GM21786 (cell line): ENCODE measurements around the gene ITGA6.
A peak's percentile ranks its signal among the peaks of the same experiment; 100 is the strongest.

Experiments used
- ATAC-seq: cut with Tn5 transposase; IDR thresholded peaks from one replicate; pipeline ENCODE4 v1.9.1; 2021; ENCODE audit not compliant: unreplicated experiment

Gene ITGA6

DNA sequence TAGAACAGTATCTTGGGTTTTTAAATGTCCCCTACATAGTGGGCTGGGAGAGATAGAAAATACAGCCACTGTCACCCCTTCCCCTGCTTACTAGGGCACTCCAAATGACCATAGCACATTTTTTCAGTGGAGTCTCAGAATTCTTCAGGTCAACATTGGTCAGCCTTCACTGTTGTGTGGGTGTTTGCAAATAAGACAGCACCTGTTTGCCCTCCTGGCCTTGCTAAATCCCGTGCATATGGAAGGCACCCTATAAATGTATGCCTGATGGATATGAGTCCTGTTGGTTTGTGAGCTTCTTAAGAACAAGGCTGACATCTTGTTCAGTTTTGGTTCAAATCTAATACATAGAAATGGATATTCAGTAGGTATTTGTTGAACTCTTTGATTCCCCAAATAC, 12.5 kb downstream of the ITGA6 start:
- ATAC-seq, result no peak

DNA sequence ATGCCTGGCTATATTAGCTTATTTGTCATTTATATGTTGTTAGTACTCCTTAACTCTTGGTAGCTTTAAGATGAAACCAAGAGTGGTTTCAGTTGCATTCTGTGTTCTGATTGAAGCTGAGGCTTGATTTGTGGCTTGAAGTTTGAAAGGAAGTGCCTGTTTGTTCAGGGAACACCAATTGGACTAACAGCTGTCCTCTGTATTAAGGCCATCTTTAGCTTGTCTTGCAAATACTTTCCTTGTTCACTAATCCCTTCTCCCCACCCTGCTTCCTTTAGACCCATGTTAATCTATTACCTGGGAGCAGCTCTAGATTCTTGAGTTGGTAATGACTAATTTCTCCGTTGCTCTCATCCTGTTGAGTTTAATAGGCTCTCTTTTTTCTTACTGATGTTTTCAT, 13.4 kb downstream of the ITGA6 start:
- ATAC-seq, result no peak

DNA sequence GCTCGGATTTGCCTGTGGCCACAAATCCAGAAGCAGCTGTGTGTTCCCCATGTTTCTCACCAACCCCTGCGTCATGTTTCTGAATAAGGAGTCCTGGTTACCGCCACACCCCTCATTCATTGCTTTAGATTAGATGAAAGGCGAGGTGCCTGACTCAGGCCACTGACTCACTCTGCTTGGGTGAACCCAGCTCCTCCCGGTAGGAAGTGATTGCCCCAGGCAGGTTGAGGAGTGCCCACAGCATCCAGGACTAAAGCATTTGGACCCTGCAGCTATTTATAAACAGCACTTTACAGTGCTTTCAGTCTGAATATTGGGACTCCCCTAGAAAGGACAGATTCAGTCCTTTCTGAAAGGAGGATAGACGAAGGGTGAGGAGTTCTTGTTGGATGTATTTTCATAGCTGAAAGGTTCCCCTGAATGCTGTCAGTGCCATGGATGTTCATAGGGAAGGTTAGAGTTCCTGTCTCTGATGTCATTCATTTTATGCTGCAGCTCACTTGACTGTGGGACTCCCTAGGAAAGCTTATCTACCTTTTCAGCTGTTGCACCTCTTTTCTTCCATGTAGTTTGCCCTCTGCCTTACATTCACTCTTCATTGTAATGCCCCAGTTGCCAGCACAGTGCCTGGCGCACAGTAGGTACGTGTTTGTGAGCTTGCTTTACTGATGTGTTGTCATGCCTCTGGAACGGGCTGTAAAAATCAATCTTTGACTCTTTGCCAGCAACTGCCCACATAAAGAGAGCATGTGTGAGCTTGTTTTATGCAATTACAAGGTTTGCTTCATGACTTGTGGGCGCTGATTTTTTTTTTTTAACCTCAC, 14.9 kb downstream of the ITGA6 start:
- no peak for ATAC-seq

DNA sequence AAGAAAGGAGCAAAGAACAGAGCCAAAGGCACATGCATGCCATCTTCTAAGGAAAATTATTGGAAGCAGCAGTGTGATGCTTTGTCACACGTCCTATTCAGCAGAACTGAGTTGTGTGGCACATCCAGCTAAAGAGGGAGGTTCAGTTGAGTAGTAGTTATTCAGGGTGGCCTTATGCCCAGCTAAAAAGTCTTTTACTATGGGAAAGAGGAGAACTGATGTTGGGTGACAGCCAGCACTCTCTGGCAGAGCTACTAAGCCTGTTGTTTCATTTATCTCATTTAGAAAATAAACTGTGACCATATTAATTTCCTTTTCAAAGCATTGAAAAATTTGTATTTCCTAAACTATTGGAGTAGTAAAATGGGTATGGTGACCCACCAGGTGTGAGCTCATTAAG, 18.5 kb downstream of the ITGA6 start:
- no peak for ATAC-seq

DNA sequence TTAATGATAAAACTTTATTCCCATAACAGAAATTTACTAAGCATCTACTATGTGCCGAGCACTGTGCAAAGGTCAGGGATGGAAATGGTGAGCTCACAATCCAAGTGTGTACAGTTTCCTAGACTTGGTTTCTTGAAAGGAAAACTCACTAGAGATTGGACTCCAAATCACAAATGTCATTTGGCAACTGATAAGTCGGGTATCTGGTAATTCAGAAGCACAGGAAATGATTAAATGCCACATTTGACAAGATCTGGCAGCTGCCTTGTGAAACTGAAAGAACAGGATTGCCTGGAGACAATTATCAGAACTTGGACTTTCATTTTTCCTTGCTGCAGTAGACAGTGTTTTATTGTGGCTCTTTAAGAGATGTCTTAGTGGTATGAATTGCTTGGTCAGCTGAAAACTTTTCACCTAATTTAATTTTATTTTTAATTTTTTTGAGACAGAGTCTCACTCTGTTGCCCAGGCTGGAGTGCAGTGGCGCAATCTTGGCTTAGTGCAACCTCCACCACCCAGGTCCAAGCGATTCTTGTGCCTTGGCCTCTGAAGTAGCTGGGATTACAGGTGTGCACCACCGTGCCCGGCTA, 19.2 kb downstream of the ITGA6 start:
- ATAC-seq, result no peak

DNA sequence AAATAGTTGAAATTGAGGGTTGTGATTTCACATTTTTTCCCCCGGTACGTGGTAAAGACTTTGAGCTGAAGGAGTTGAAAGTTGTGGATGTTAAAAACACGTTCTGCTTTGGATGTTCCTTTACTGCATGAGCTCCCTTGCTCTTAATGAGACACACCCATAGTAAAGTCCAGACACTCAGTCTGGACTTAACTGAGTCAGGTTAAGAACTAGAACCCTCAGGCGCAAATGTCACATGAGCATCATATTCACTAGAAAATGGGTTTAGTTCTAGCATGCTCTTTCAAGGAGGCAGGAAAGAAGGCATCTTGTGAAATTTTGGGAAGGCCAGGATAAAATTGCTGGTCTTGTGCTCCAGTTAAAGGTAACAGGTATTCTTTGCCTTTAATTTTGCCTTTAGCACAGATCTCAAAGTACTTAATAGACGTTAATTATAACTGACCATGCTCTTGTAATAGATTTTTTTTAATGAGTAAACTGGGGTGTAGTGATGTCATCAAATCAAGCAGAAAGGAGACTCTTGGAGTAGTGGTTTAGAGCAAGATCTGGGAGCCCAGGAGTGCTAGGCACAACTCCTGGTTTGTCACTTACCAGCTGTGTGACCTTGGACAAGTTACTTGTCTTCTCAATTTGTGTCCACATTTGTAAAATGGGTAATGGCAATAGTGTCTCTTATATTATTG, 20.6 kb downstream of the ITGA6 start:
- no peak for ATAC-seq

DNA sequence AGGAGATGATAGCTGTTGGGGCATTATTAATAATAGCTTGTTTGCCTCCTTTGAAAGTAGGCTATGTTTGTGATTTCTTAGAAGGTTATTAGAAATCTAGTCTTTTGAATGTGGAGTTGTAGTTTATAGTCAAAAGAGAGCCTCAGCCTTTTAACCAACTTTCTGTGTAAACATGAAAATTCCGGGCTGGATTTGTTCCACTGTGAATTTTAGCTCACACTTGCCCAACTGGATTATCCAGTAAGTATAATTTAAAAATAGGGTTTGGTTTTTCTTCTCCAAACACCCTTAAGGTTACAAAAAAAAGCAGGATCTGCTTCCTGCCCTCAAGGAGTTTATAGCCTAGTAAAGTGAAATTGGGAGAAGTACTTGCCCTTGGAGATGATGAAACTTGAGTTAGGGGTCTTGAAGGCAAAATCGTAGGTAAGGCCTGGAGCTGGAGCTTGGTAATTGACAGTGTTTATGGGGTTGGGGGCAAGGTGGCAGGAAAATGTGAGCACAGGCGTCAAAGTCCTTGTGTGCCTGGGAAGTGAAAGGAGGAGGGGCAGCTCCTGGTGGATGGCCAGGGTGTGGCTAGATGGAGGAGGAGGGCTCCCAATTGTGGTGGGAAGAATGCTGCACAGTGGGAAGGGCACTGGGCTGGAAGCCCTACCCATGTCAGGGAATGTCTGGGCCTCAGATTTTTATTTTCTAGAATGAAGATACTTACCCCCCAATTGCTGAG, 21.3 kb downstream of the ITGA6 start:
- ATAC-seq, result no peak

DNA sequence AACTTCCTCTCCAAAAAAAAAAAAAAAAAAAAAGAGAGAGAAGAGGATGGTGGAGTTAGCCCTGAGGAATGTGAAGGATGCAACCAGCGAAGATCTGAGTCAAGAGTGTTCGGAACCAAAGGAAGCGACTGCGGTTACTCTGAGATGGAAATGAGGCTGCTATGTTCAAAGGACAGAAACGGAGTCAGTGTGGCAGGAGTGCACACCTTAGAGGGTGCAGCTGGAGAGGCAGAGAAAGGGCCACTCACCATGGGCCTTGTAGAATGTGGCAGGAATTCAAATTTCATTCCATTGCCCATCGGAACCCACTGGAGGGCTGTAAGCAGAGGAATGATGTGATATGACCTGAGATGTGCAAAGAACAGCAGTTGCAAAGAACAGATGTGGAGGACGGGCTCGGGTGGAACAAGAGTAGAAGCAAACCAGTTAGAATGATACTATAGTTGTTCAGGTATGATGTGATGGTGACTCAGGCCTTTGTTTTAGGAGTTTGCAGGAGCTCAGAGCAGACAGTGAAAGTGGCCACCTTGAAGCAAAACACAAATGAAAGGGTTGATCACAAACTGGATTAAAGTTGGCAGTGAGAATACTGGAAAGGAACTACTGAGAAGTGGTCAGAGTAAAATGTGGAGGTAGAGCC, 22.6 kb downstream of the ITGA6 start:
- ATAC-seq, result no peak

DNA sequence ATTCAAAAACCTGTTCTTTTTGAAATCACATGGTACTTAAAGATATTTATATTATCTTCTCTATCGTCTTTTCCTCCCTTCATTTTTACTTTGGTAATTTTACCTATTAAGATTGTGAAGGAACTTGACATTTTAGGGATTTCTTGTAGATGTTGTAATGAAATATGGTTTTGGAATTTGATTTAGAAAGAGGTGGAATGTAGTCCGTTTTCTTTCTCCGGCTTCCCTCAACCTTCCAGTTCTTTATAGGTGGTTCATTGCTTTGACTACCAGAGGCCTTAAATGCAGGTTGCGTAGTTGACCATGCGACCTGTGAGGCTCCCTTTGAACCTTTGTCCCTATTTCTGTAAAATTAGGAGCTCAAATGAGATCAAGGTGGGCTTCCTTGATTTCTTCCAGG, 24.5 kb downstream of the ITGA6 start:
- ATAC-seq, result no peak

DNA sequence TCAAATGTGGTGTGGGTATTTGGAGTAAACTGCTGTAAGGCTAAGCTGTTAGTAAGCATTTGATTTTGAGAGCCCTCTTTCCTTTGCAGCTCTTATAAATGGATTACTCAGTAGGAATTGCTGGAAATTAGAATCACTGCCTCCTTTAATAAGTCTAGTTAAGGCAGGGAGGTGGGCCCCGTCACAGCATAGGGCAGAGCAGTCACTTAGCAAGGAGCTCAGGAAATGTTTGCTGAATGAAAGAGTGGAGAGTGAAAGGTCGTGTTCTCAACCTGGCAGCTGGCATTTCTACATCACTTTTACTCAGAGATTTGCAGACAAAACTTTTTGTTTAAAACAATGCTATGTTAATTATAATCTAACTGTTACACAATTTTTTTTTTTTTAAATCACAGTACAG, 25.5 kb downstream of the ITGA6 start:
- ATAC-seq, result no peak

DNA sequence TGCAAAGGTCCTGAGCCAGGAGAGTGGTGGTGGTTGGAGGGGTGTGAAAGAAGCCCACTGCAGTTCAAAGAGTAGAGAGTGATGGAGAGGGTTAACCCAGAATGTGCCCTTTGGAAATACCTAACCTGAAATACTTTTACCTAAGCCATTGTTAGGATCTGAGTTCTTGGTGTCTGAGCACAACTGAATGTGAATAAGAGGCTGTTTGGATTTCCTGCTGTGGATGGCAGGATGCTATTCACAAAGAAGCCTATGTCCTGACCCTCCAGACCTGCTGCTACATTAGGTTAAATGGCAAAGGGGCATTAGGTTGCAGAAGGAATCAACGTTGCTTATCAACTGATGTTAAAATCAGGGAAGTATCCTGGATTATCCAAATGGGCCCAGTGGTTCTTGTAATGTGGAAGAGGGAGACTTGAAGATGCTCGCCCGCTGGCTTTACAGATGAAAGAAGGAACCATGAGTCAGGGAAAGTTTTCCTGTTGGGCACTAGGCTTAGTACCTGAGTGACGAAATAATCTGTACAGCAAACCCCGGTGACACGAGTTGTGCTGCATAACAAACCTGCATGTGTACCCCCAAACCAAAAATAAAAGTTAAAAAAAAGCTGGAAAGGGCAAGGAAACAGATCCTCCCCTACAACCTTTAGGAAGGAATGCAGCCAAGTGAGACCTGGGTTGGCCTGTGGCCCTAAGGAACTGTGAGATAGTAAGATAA, 27.2 kb downstream of the ITGA6 start:
- no peak for ATAC-seq

DNA sequence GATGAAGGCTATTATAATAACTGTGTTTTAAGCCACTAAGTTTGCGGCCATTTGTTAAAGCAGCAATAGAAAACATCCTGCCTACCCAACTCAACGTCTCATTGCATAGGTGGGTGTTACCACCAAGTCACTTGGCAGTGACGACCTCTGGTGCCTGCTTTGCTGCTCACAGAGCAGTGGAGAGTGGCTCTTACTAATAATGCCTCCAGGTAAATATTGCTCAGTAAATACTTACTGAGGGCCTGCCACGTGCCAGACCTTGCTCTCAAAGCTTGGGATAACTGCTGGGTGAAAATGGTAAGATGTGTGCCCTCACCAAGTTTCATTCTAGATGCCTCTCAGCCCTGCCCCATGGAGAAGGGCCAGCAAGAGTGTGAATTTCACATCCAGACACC, 27.7 kb downstream of the ITGA6 start:
- ATAC-seq, result no peak

DNA sequence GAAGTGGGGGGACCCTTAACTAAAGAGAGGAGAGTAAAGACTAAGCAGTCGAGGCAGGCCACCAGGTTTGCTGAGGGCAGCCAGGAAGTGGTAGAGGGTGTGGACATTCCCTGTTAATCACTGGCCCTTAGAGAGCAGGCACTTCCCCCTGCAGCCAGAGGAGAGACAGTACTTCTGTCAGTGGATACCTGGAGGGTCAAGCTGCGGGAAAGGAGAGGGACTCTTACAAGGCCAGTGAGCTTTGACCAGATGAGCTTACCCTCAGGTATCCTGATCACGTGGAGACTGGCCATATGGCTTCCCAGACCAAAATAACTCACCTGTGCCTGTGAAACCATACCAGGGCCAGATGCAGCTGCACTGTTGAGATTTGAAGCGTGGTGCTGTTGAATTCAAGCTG, 28.6 kb downstream of the ITGA6 start:
- no peak for ATAC-seq

DNA sequence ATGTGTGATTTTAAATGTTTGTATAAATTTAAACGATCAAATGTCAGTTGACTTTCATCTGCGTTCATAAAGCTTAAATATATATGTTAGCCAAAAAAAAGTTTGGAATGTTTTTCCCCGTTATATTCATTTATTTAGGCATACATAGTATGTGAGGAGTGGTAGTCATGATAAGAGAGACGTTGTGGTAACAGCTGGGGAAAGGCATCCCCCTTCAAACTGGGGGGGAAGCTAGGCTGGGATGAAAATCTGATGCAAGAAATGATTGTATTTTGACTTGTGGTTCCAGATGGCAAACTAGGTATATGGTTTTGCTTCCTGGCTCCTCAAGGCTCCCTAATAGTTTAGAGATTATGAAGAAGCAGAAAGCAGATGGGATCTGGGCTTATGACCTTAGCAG, 30.1 kb downstream of the ITGA6 start:
- no peak for ATAC-seq

DNA sequence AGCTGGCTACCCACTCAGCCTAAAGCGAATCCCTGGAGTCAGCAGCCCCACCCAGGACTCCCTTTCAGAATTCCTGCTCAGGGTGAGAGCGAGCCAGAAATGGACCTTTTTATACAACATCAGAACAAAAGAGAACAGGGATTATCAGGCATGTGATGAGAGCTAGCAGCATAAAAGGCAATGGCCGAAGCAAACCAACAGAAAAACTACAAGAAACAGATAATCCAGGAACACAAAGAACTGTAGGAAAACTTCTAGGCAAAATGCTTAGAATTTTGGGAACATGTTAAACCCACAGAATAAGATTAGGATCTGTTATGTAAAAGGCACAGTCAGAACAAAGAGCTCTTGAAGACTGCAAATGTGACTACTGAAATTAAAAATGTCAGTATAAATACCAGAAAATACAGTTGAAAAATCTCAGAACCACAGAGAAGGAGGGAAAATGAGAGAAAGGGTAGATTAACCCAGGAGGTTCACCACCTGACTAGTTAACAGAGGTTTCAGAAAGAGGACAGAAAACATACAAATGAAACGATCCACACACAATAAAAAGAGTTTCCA, 31.3 kb downstream of the ITGA6 start:
- no peak for ATAC-seq

DNA sequence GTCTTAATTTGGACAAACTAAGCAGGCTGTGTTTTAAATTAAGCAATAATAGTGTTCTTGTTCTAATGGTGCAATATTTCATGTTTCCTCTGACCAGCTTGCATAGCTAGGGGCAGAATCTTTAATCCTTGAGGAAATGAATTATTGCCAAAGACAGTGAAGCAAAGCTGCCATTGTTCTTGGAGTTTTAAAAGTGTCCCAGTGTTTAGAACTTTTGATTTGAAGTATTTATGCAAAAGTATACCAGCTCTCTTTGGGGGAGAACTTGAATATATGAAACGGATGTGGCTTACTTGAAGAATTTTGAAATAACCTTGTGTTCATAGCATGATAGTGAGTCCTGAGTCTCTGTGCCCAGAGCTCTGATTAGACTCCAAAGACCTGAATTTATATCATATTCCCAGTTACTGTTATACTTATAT, 33.4 kb downstream of the ITGA6 start:
- no peak for ATAC-seq

DNA sequence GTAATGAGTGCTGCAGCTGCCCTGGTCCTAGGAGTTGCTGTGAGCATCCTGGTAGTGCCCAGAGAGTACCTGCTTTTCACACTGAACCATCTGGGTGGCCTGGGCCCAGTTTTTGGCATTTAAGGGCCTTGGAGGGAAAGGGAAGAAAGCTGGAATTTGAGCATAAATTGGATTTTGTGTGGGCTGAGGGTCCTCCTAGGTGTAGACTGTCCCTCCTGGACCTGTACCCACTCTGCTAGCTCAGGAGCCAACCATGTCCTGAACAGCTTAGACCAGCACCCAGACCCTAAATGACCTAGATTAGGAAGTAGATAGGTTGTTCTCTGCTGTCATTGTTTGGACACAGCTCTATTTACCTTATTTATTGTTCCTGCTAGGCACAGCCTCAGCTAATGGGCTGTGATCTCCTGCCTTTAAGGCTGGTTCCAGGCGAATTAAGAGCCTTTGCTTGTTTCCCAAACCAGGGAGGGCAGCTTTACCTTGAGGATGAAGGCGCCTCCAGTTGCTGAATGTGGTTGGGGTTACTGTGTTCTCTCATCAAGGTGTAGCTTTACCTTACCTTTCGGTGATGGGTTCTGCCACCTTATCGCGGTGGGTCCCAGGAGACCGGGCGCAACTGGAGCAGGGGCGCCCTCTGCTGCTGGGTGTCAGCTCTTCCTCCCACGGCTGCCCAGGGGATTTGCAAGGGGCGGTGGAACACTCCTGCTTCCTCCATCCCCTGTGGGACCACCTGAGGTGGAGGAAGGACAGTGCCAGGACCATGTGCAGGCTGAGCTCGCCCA, 34.4 kb downstream of the ITGA6 start:
- ATAC-seq, result peak; percentile 43

DNA sequence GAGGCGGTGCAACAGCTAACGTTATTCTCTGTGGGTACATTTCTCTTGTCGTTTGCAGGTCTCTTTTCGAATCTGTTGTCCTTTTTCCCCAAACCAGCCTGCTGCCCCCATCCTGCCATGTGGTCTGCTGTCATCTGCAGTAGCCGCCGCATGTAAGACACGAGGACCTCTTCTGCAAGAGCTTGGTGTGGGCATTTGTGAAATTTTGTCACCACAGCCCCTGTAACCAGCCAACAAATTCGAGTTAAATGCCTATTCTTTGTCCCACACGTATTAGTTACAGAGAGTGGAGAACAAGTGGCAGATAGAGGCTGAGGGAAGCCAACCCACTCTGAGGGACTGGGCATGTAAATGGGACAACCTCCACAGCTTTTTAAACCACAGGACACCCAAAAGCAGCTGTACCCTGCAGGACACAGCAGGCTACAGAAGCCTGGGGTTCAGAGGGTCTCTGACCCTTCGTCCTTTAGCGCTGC, 35.0 kb downstream of the ITGA6 start:
- no peak for ATAC-seq

DNA sequence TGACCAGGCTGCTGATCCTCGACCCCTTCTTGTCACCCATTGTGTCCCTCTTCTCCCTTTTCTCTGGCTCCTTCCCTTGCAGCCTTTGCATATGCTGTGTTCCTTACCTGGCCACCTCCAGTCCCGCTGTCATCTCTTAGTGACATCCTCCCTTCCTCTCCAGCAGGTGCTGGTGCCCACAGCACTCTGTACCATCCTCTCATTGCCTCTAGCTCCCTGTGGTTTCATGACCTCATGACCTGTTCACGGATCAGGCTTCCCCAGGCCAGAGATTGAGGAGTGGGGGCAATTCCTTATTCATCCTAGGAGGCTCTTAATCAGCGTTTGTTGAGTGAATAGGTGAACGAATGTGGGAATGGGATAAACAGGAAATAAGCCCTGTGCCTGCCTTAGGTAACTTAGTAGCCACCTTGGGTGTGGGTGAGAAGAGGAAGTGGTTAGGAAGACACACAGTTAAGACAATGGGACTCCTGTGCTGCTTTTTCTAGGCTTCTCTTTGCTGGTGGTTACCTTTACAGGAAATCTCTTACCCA, 35.5 kb downstream of the ITGA6 start:
- no peak for ATAC-seq
